Ureter (tissue), 1 donor: Measurements from ENCODE around the gene DCLK1. TPM values are rescaled to one million over a fixed set of nuclear protein-coding genes. Genes with fewer than 3 reads are reported as not detected.

ENCODE experiments used
- DNase-seq: peaks from one replicate; pipeline ENCODE4 v3.0.0-alpha.2; 2020; ENCODE audit warnings: low spot score
- total RNA-seq: library from RNA; stranded (reverse); gene quantifications from one replicate; pipeline ENCODE4 v1.2.4, GENCODE V29; 2023
- donor health status: DM: yes; HTN: yes; CAD: no.

Gene DCLK1
- total RNA-seq, 1 donor from 2014 or later, result 13.5 TPM

- no peak for DNase-seq
Observed at GRCh38 chr13:35826626-35827254, 304.4 kb downstream of the DCLK1 start.

GRCh38 chr13:35824825-35825224, 306.4 kb downstream of the DCLK1 start:
- no peak for DNase-seq

GRCh38 chr13:35824395-35824794, 306.8 kb downstream of the DCLK1 start:
- no peak for DNase-seq

- no peak for DNase-seq
Observed at GRCh38 chr13:35822666-35823065, 308.5 kb downstream of the DCLK1 start.

GRCh38 chr13:35818633-35819067, 312.5 kb downstream of the DCLK1 start:
- DNase-seq, result no peak

GRCh38 chr13:35817642-35818607, 313.3 kb downstream of the DCLK1 start:
- DNase-seq, result no peak

- no peak for DNase-seq
Observed at GRCh38 chr13:35814605-35815011, 316.6 kb downstream of the DCLK1 start.

GRCh38 chr13:35812736-35813135, 318.4 kb downstream of the DCLK1 start:
- no peak for DNase-seq

- DNase-seq, result no peak
Observed at GRCh38 chr13:35810321-35810720, 320.9 kb downstream of the DCLK1 start.

GRCh38 chr13:35808846-35809245, 322.3 kb downstream of the DCLK1 start:
- DNase-seq, result no peak

- no peak for DNase-seq
Observed at GRCh38 chr13:35804901-35805300, 326.3 kb downstream of the DCLK1 start.

- no peak for DNase-seq
Observed at GRCh38 chr13:35797991-35798390, 333.2 kb downstream of the DCLK1 start.

GRCh38 chr13:35797244-35797643, 333.9 kb downstream of the DCLK1 start:
- DNase-seq, result no peak

- no peak for DNase-seq
Observed at GRCh38 chr13:35796623-35797022, 334.6 kb downstream of the DCLK1 start.

- no peak for DNase-seq
Observed at GRCh38 chr13:35794734-35795389, 336.3 kb downstream of the DCLK1 start.

GRCh38 chr13:35793823-35794222, 337.4 kb downstream of the DCLK1 start:
- DNase-seq, result no peak

- DNase-seq, result no peak
Observed at GRCh38 chr13:35792911-35793310, 338.3 kb downstream of the DCLK1 start.

- no peak for DNase-seq
Observed at GRCh38 chr13:35792021-35792420, 339.2 kb downstream of the DCLK1 start.

GRCh38 chr13:35791184-35791851, 339.9 kb downstream of the DCLK1 start:
- DNase-seq, result no peak

GRCh38 chr13:35789335-35790165, 341.6 kb downstream of the DCLK1 start:
- DNase-seq, result no peak

GRCh38 chr13:35787937-35788336, 343.2 kb downstream of the DCLK1 start:
- no peak for DNase-seq
